T-cell (primary cell): ENCODE data around the gene ADK. TPM values are rescaled to one million over a fixed set of nuclear protein-coding genes. Genes with fewer than 3 reads are reported as not detected.

Experiments used
- ATAC-seq, 4 experiments: fragments of 200-7000 bp in 3 of 4; fragments of 150-1000 bp in 1 of 4; cut with Tn5 transposase; replicated peaks in 1 of 4; 1 replicate in 3 of 4; 2 replicates in 1 of 4; pipeline ENCODE4 v1.10.0; 2021; ENCODE audit warnings: moderate library complexity in 3 of 4, mild to moderate bottlenecking in 2 of 4, moderate number of reproducible peaks in 1 of 4
- CTCF ChIA-PET, 2 donors: fragments of 300-600 bp; sonication (Branson Sonifier 250); formaldehyde crosslinking; loops; one replicate each; lab custom pipeline; 2022; ENCODE audit warnings: antibody characterized with exemption in 2 of 2; lab: Charles Lee
- POLR2A ChIA-PET, 2 donors: fragments of 300-600 bp; sonication (Branson Sonifier 250); formaldehyde crosslinking; loops; one replicate each; lab custom pipeline; 2022; ENCODE audit warnings: antibody characterized with exemption in 2 of 2; lab: Charles Lee
- DNase-seq, 35 experiments: peaks; one replicate each; pipeline versions ENCODE4 v3.0.0 to v3.0.0-alpha.2; 2013 to 2023
- H3K27ac ChIP-seq: one replicate; pipeline ENCODE4 v1.5.1; 2013; ENCODE audit warnings: low read length
- H3K27me3 ChIP-seq, 2 experiments: replicated peaks in 1 of 2; 1 replicate in 1 of 2; 2 replicates in 1 of 2; pipeline versions ENCODE4 v1.6.1 to v1.7.0; 2013; ENCODE audit warnings: low read length in 1 of 2, mixed read lengths in 1 of 2; ENCODE audit not compliant: control insufficient read depth in 2 of 2, insufficient read depth in 2 of 2; ENCODE audit errors: extremely low read depth in 1 of 2
- H3K36me3 ChIP-seq, 2 donors: 1 replicate in 1 of 2; 2 replicates in 1 of 2; pipeline versions ENCODE4 v1.6.1 to v1.7.0; 2013; ENCODE audit warnings: low read length in 1 of 2; ENCODE audit not compliant: control insufficient read depth in 2 of 2, insufficient read depth in 1 of 2; ENCODE audit errors: extremely low read depth in 1 of 2
- H3K4me1 ChIP-seq, 2 experiments: 1 replicate in 1 of 2; 2 replicates in 1 of 2; pipeline versions ENCODE4 v1.6.1 to v1.7.0; 2013; ENCODE audit warnings: low read length in 2 of 2, mixed read lengths in 1 of 2; ENCODE audit not compliant: insufficient read depth in 2 of 2, control insufficient read depth in 1 of 2; ENCODE audit errors: extremely low read depth in 1 of 2
- H3K4me3 ChIP-seq, 2 donors: 1 replicate in 1 of 2; 2 replicates in 1 of 2; pipeline versions ENCODE4 v1.5.1 to v1.7.0; 2013; ENCODE audit warnings: mild to moderate bottlenecking in 2 of 2, low read length in 1 of 2, moderate library complexity in 1 of 2; ENCODE audit not compliant: control insufficient read depth in 1 of 2; ENCODE audit errors: extremely low read depth in 1 of 2
- H3K9me3 ChIP-seq: 2 replicates; pipeline ENCODE4 v1.7.0; 2013
- H3K27ac Mint-ChIP-seq, 2 donors: one replicate each; pipeline ENCODE4 v1.8.0; 2020 to 2021; ENCODE audit warnings: mild to moderate bottlenecking in 2 of 2, mixed read lengths in 2 of 2
- H3K27me3 Mint-ChIP-seq, 2 donors: one replicate each; pipeline ENCODE4 v1.8.0; 2021 to 2022; ENCODE audit warnings: mixed read lengths in 2 of 2
- H3K36me3 Mint-ChIP-seq: one replicate; pipeline ENCODE4 v1.8.0; 2021; ENCODE audit warnings: mixed read lengths
- H3K4me1 Mint-ChIP-seq, 3 donors: one replicate each; pipeline ENCODE4 v1.8.0; 2020 to 2022; ENCODE audit warnings: mixed read lengths in 3 of 3, mild to moderate bottlenecking in 1 of 3
- H3K4me3 Mint-ChIP-seq, 3 donors: one replicate each; pipeline ENCODE4 v1.8.0; 2020 to 2022; ENCODE audit warnings: mild to moderate bottlenecking in 3 of 3, mixed read lengths in 3 of 3, moderate library complexity in 3 of 3
- H3K9me3 Mint-ChIP-seq, 3 donors: one replicate each; pipeline ENCODE4 v1.8.0; 2020 to 2022; ENCODE audit warnings: mixed read lengths in 3 of 3
- WGBS: methylation state at CpG from one replicate; pipeline ENCODE4 v1.1.5; 2013; ENCODE audit warnings: missing lambda C conversion rate; ENCODE audit not compliant: insufficient coverage; 5-methylcytosine and 5-hydroxymethylcytosine counted together
- total RNA-seq, 35 experiments: library from RNA in 6 of 35; stranded (reverse) in 6 of 35; fragments of 120-200 nt in 1 of 35; gene quantifications; one replicate each; pipeline versions ENCODE4 v1.2.1 to v1.2.4 and lab custom pipeline; 2013 to 2026

ADK gene
- total RNA-seq, 5 donors from 2014 or later (not counting 1 experiment from before 2014, with no cell fraction given) = 20.7 to 32.8 (median 23.6) TPM

GRCh38 chr10:74746813-74747212 is 595.8 kb downstream of the ADK start:
- Mint-ChIP-seq H3K27me3 (no peaks in the 10 kb centered on the region), H3K27ac (no peak overlapping the region), H3K9me3 (no peaks in the 10 kb centered on the region), H3K4me1 (peaks cover 0 to 9% (median 8%) of the 10 kb centered on the region in 3 donors), H3K36me3 (no peaks in the 10 kb centered on the region), H3K4me3 (no peak overlapping the region)
- no peaks in the 10 kb centered on the region for H3K9me3 ChIP-seq
- ATAC-seq (no peak), DNase-seq (no peak)
- H3K36me3 ChIP-seq = no peaks in the 10 kb centered on the region
- 85% methylated on average over 11 of the region's 14 CpGs for WGBS
- POLR2A ChIA-PET = no interaction called here
- no peak overlapping the region for H3K27ac ChIP-seq
- no peaks in the 10 kb centered on the region for H3K4me1 ChIP-seq
- CTCF ChIA-PET = no interaction called here
- no peak overlapping the region for H3K4me3 ChIP-seq
- no peaks in the 10 kb centered on the region for H3K27me3 ChIP-seq

DNA sequence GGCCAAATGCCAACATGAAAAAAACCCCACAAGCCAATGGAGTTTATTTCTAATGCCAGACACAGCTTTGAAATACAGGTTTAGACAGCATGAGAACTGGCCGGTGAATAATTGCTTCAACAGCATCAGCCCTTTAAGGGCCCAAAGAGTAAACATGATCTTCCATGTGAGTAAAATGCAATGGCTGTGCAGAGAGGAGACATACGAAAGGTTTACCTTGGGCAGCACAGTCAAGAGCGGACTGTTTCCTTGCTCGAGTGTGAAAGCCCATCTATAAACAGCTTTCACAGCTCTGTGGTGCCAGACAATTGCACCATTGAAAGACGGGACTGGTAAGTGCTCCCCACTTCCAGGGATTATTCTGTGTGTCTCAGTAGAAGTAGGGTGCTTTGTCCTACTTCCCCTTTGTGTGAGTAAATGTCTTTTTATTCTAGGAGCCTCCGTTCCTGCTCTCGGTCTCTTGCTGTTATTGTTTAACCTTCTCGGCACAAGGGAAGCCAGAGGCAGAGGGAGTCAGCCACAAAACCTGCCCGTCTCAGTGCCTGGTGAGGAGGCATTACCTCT is 597.5 kb downstream of the ADK start:
- DNase-seq (no peak), ATAC-seq (no peak)
- Histone ChIP-seq H3K36me3 (no peaks in the 10 kb centered on the region), H3K4me3 (no peak overlapping the region), H3K27me3 (no peaks in the 10 kb centered on the region), H3K27ac (no peak overlapping the region), H3K4me1 (no peaks in the 10 kb centered on the region), H3K9me3 (no peaks in the 10 kb centered on the region)
- ChIA-PET CTCF (no interaction called here), POLR2A (interaction anchor here (0.5 to 0.6 kb wide), 2 partner anchors 49 to 78 kb away, joined by 3 to 5 read pairs; no protein-coding TSS in a partner anchor)
- H3K4me3 Mint-ChIP-seq = no peak overlapping the region
- WGBS = 92% methylated on average over 2 of the region's 9 CpGs
- no peak overlapping the region for H3K27ac Mint-ChIP-seq
- H3K27me3 Mint-ChIP-seq = no peaks in the 10 kb centered on the region
- H3K36me3 Mint-ChIP-seq = no peaks in the 10 kb centered on the region
- no peaks in the 10 kb centered on the region for H3K9me3 Mint-ChIP-seq
- H3K4me1 Mint-ChIP-seq = peaks cover 0 to 9% (median 8%) of the 10 kb centered on the region in 3 donors

- POLR2A ChIA-PET = no interaction called here
- Mint-ChIP-seq H3K27ac (no peak overlapping the region), H3K4me1 (peaks cover 0 to 9% (median 8%) of the 10 kb centered on the region in 3 donors), H3K4me3 (peak overlapping the region in 1 of 3 donors; percentile 17), H3K36me3 (no peaks in the 10 kb centered on the region), H3K27me3 (no peaks in the 10 kb centered on the region), H3K9me3 (no peaks in the 10 kb centered on the region)
- no peaks in the 10 kb centered on the region for H3K4me1 ChIP-seq
- 31% methylated on average over 5 of the region's 6 CpGs for WGBS
- no peaks in the 10 kb centered on the region for H3K36me3 ChIP-seq
- H3K9me3 ChIP-seq = no peaks in the 10 kb centered on the region
- H3K4me3 ChIP-seq = no peak overlapping the region
- ATAC-seq (peak; percentile 55 to 92 (median 64)), DNase-seq (peak in 23 of 35 experiments; percentile 2 to 55 (median 15))
- no peak overlapping the region for H3K27ac ChIP-seq
- no peaks in the 10 kb centered on the region for H3K27me3 ChIP-seq
- CTCF ChIA-PET = no interaction called here
These were observed 599.8 kb downstream of the ADK start for GRCh38 chr10:74750848-74751274.

- Mint-ChIP-seq H3K4me3 (no peak overlapping the region), H3K27me3 (no peaks in the 10 kb centered on the region), H3K4me1 (peaks cover 0 to 9% (median 8%) of the 10 kb centered on the region in 3 donors), H3K36me3 (no peaks in the 10 kb centered on the region), H3K27ac (no peak overlapping the region), H3K9me3 (no peaks in the 10 kb centered on the region)
- DNase-seq (no peak), ATAC-seq (no peak)
- Histone ChIP-seq H3K9me3 (no peaks in the 10 kb centered on the region), H3K27me3 (no peaks in the 10 kb centered on the region), H3K27ac (no peak overlapping the region), H3K4me3 (no peak overlapping the region), H3K36me3 (no peaks in the 10 kb centered on the region), H3K4me1 (no peaks in the 10 kb centered on the region)
- ChIA-PET CTCF (interaction anchor here in 1 of 2 donors (0.5 kb wide), 1 partner anchor 242 kb away, joined by 3 read pairs; no protein-coding TSS in a partner anchor), POLR2A (no interaction called here)
- whole genome bisulfite sequencing = 86% methylated on average over 5 of the region's 6 CpGs
These were observed 601.5 kb downstream of the ADK start for GRCh38 chr10:74752371-74753040.

- Histone ChIP-seq H3K4me3 (no peak overlapping the region), H3K27me3 (no peaks in the 10 kb centered on the region), H3K27ac (no peak overlapping the region), H3K9me3 (no peaks in the 10 kb centered on the region), H3K36me3 (no peaks in the 10 kb centered on the region), H3K4me1 (no peaks in the 10 kb centered on the region)
- POLR2A ChIA-PET = no interaction called here
- 90% methylated on average over 14 of the region's 17 CpGs for WGBS
- Mint-ChIP-seq H3K27me3 (no peaks in the 10 kb centered on the region), H3K4me1 (peaks cover 0 to 9% (median 8%) of the 10 kb centered on the region in 3 donors), H3K36me3 (no peaks in the 10 kb centered on the region), H3K4me3 (no peak overlapping the region), H3K9me3 (no peaks in the 10 kb centered on the region), H3K27ac (no peak overlapping the region)
- CTCF ChIA-PET = no interaction called here
- no peak for DNase-seq
- ATAC-seq = no peak
These were observed 602.6 kb downstream of the ADK start for GRCh38 chr10:74753442-74754211.

- no peak overlapping the region for H3K4me3 Mint-ChIP-seq
- WGBS = 81% methylated on average over 6 of the region's 8 CpGs
- no peaks in the 10 kb centered on the region for H3K4me1 ChIP-seq
- DNase-seq = no peak
- no peak for ATAC-seq
- no peaks in the 10 kb centered on the region for H3K36me3 Mint-ChIP-seq
- no peak overlapping the region for H3K27ac Mint-ChIP-seq
- H3K9me3 ChIP-seq = no peaks in the 10 kb centered on the region
- H3K36me3 ChIP-seq = no peaks in the 10 kb centered on the region
- no peaks in the 10 kb centered on the region for H3K27me3 Mint-ChIP-seq
- peaks cover 0 to 9% (median 8%) of the 10 kb centered on the region in 3 donors for H3K4me1 Mint-ChIP-seq
- H3K27ac ChIP-seq = no peak overlapping the region
- no peaks in the 10 kb centered on the region for H3K9me3 Mint-ChIP-seq
- ChIA-PET POLR2A (no interaction called here), CTCF (no interaction called here)
- H3K4me3 ChIP-seq = no peak overlapping the region
- peaks cover 0 to 3% of the 10 kb centered on the region in 2 experiments for H3K27me3 ChIP-seq
These were observed 603.4 kb downstream of the ADK start for GRCh38 chr10:74754381-74754821.
